Measurements from ENCODE around the gene RAP1GAP2.
"Not testable (repeated sequence)": the region's sequence is repeated elsewhere in the genome, so short reads cannot be mapped to it uniquely, and the experiment has no call there.

The RAP1GAP2 gene

DNA sequence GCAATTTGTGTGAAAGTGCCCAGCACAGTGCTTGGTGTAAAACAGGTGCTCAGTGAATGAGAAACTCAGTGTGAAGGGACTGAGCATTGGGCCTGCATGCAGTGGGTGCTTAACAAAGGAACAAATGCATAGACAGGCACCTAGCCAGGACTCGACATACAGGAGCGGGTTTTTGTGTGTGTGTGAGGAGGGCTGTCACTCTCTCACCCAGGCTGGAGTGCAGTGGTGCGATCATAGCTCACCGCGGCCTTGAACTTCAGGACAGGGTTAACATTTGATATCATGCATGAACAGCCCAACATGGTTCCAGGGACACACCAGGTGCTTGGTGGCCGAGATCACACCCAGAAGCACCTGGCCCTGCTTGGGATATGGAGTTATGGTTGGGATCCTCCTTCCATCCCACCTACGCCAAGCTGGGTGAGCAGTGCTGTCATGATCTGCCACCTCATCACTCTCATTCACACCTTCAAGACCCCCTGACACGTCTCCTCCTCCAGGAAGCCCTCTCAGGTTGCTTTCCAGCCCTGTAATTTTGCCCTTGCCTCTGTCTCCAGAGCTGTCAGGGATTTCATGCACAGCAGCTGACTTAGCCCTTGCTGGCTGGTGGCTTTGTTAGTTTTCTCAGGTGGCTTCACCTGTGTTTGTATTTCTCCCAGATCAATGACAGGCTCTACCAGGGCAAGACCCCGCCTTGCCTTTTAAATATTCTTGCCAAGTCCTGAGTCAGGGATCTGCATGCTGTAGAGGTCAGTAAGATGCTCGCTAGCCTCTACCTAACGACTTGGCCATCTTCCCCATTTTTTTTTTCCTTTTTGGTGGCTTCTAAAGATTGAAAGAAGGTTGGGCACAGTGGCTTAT is 200.8 kb downstream of the RAP1GAP2 start:
- DNase-seq (ENCODE audit: low spot score) = no peak

DNA sequence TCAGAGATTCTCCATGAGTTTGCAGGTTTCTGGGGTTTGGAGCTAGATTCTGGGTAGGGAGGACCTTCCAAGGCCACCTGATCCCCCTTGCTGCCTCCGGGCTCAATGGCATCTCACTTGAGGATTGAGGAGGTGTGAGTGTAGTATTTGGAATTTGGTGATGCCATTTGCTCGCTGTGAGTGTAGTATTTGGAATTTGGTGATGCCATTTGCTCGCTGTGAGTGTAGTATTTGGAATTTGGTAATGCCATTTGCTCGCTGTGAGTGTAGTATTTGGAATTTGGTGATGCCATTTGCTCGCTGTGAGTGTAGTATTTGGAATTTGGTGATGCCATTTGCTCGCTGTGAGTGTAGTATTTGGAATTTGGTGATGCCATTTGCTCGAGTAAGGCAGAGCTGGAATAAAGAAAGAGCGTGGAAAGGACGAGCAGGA is 202.2 kb downstream of the RAP1GAP2 start:
- not testable (repeated sequence) for DNase-seq (ENCODE audit: low spot score)

DNA sequence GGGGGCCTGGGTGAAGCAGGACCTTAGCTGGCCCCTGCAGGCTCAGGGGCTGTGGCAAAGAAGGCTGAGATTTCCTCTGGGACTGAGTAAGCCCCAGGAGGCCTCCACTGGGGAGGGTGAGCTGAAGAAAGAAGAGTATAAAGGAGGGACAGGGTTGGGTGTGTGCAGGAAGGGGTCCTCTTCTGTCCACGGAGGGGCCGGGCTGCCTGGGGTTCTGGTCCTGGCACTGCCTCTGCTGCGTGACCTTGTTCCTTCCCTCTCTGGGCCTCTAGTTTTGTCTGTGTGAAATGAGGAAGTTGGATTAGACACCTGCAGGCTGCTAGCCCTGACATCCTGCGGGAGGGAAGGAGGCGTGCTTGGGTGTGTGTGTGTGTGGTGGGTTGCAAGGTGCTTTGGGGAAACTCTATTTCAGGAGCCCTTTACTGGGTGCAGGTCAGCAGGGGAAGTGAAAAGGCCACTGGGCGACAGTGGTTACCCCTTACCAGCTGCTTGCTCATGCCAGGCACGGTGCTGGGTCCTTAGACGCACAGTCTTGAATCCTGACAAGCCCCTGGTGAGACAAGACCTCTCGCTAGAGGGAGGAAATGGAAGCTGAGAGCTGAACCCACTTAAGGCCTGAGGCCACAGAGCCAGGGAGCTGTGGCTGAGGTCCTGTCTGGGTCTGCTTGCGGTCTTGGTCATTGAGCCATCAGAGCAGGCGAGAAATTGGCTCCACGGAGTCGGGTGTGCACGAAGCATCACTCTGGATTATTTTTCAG is 206.5 kb downstream of the RAP1GAP2 start:
- DNase-seq (ENCODE audit: low spot score) = no peak

DNA sequence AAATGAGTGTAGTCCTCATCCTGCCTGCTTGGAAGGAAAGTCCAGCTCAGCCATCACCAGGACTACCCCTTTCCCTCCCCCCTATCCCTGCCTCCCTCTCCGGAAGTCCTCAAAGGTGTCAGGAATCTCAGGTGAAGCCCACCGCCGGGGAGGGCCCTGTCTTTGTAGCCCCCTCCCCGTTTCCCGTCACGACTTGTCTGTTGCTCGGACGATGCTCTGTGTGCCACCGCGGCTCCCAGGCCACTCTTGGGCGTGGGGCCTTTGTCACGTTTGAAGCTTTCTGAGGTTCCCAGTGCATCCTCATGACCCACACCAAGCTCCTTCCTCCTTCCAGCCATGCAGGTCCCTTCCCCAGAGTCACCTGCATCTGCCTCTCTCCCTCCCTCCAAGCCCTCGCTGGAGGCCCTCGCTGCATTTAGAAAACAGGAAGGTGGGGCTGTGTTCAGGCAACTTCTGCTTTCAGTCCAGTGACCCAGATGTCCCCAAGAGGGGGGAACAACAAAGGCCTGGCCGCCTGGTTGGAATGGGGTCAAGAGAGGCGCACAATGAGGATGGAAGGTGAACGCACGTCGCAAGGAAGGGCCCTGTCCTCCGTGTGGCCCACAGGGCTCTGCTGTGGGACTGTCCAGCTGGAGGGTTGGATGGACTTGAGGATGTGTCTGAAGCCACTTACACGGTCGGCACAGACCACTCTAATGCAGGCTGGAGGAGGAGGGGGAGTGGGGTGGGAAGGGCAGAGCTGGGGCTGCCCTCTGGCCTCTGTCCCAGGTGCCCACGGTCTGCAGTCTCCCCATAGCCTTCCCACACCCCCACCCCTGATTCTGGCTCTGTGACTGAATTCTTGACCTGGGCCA is 207.3 kb downstream of the RAP1GAP2 start:
- DNase-seq (ENCODE audit: low spot score) = no peak

DNA sequence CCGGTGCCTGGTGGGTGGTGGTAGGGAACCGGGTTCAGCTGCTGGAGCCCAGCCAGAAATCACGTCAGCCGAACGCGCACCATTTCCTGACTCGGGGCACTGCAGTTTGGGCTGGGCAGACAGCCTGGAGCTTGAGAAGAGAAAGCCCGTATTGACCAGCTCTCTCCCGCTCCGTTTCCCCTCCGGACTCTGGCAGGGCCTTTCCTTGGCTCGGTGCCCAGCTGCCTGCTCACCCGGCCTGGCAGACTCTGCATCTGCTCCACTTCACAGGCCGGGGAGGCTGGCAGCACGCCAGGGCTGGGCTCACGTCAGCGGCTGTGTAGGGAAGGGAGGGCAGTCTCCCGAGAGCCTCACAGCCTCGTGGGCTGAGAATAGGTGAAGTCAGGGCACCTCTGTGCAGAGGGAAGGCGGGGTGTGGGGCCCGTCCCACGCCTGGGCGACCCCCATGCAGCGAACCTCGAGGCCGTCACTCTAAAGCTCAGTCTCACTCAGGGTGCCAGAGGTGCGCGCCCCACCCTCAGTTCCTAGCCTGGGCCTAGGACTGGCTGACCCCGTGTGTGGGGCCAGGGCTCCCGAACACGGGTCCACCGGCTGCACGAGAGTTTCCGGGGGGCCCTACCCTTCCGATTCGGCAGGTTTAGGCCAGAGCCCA is 208.0 kb downstream of the RAP1GAP2 start:
- DNase-seq (ENCODE audit: low spot score) = peak; percentile 99

DNA sequence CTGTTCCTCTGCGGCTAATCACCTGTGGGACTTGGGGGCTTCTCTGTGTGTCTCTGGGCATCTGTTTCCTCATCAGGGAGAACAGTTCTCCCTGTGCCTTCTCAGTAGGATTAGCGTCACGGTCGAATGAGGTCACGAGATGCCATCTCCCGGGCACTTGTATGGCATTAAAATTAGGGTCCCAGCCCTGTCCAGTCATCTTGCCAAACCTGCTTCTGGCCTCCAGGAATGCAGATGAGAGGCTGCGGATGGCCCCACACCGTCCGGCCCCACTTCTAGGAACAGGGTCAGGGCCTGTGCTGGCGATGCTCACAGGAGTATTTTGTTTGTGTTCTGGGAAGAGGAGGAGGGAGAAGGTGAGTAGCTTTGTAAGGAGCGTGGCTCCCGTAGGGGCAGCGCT is 208.7 kb downstream of the RAP1GAP2 start:
- DNase-seq (ENCODE audit: low spot score) = no peak

DNA sequence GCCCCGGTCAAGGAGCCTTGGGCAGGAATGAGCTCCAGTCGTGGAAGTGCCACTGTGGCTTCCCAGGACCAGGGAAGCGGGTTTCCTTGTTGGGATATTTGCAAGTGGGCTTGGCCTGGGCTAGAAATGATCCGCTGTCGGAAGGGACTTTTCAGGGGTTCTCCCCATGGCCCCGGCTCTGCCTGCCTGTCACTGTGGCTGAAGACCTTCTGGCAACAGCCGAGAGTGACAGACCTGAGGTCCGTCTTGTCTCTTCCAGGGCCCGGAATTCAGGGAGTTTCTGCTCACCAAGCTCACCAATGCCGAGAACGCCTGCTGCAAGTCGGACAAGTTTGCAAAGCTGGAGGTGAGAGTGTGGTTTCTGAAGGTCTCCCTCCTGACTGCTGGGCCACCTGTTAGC is 209.5 kb downstream of the RAP1GAP2 start:
- no peak for DNase-seq (ENCODE audit: low spot score)

DNA sequence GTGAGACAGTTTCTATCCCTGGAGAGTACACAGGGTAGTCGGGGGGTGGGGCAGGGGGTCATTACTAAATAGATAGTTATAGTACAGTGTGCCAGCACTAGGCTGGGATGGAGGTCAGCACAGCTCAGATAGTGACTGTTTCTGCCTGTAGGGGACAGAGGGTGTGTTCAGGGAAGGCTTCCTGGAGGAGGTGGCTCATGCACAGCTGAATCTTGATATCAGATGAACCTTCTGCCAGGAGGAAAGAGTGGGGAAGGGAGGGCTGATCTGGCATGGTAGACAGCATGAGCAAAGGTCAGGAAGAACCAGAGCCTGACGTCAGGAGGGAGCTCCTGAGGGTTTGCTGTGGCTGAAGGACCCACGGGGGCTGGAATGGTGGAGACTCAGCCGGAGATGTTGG is 210.6 kb downstream of the RAP1GAP2 start:
- no peak for DNase-seq (ENCODE audit: low spot score)

DNA sequence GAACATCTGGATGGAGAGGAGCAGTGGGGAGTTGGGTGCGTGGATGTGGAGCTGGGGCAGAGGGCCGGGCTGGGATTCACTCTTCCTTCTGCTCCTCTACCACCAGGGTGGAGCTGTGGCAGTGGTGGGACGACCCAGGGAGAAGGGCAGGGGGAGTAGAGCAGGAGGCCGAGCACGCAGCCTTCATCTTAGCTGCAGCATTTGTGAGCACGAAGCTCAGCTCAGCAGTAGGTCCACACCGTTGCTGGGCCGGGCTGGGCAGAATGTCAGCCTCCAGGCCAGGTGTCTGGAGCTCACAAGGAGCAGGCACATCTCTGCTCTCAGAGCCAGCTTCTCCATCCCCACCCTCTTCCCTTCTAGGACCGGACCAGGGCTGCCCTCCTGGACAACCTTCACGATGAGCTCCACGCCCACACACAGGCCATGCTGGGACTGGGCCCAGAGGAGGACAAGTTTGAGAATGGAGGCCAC is 211.4 kb downstream of the RAP1GAP2 start:
- no peak for DNase-seq (ENCODE audit: low spot score)

DNA sequence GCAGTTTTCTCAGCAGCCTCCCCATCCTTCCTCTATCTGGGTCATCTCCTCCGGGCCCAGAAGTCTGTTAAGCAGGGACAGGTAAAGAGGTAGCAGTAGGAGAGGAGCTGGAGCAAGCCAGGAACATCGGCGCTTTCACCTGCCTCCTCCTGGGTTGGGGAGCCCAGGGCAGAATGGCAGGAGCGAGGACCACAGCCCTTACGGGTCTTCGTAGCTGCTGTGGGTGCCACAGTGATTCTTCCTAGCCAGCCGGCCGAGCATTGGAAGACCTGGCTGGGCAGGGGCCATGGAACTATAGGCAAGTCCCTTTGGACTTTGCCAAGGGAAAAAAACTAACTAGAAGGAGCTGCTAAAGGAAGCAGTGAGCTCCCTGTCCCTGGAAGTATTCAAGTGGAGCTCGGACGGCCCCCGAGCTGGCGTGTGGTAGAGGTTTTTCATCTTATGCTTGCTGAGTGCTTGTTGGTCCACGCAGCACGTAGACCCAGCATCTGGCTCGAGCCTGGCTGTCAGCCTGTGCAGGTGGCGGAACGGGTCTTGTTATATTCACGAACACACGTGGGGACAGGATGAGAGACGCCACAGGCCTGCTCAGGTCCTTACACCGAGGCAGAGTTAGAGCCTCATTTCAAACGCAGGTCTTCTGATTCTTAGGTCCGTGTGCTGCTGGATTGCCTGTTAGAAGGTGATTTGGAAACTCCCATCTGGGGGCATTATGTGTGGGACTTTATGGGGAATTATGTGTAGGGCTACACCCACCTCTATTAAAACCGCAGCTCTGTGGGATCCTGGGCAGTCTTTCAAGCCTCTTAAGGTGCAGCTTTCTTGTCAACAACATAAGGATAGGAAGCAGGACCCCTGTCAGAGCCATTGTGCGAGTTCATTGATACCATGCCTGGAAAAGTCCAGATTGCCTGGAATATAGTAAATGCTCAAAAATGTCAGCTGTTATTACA is 212.4 kb downstream of the RAP1GAP2 start:
- no peak for DNase-seq (ENCODE audit: low spot score)

DNA sequence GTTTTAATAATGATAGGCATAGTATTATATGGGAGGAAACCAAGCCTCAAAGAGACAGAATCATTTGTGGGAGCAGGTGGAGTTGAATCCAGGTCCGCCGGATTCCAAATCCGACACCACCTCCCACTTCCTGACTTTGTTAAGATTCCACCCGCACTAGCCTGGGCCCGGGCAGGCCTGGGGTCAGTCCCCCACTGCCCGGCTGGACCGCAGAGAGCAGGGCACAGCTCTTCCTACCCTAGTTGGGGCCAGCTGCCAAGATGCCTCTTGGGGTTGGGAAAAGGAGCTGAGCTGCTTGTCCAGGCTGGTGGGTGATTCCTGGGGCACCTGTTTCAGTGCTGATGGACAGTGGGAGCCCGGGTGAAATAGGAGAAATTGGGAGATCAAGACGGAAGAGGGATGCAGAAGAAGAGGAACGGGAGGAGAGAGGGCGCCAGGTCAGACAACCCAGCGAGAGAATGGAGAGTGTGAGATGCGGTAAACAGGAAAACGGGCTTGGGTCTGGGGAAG is 213.2 kb downstream of the RAP1GAP2 start:
- DNase-seq (ENCODE audit: low spot score) = no peak

DNA sequence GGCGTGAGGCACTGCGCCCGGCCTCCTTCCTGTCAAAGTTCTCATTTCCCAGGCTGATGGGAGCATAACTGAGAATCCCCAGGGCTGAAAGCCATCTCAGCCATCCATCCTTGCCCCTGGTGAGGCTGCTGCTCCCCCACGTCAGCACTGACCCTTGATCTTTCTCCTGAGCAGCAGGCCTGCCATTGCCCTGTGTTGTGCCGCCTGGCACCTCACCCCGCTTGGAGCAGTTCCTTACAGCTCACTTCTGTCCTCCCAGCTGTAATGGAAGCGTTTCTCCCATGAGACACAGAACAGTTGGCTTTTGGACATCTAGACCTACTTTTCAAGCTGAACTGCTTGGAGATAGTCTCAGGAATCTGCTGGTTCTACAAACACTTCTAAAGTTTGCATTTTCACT is 215.7 kb downstream of the RAP1GAP2 start:
- no peak for DNase-seq (ENCODE audit: low spot score)

DNA sequence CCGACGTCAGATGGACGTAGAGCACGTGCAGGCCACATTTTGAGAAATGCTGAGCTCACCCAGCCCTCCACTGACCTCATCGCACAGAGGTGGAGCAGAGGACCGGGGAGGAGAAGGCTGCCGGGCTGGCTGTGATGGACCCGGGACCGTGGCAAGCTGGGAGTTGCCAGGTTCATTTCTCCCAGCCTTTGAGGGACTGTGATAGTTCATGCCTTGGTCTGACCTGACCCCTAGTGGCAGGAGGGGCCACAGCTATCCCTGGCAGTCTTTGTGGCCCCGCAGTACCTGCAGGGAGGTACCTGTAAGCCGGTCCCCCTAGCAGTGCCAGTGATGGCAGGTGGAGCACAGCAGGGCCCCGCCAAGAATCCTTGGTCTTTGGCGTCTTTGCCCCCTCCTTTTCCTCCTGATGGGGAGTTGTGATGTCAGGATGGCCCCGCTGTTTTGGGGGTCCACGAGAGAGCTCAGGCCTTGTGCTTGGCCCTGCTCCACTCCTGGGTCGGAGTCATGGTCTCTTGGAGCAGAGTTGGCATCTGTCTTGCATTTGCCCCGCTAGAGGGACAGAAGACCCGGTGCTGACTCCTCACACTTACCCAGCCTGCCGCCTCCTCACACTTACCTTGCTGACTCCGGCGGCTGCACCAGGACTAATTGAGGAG is 216.8 kb downstream of the RAP1GAP2 start:
- no peak for DNase-seq (ENCODE audit: low spot score)

DNA sequence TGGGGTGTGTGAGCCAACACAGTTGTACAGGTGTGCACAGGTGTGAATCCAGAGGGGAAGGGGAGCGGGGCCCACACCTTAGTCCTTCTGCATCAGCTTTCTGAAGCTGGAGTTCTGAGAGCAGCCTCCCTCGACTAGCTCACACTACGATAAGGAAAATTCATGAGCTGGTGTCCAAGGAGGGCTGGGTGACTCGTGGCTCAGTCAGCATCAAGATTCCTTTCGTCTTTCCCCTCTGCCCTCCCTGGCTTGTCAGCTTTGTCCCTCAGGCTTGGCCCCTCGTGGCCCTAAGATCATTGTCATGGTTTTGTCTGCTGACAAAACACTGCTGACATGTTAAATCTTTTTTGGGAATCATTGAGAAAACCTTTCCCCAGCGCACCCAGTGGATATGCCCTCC is 219.7 kb downstream of the RAP1GAP2 start:
- DNase-seq (ENCODE audit: low spot score) = no peak

DNA sequence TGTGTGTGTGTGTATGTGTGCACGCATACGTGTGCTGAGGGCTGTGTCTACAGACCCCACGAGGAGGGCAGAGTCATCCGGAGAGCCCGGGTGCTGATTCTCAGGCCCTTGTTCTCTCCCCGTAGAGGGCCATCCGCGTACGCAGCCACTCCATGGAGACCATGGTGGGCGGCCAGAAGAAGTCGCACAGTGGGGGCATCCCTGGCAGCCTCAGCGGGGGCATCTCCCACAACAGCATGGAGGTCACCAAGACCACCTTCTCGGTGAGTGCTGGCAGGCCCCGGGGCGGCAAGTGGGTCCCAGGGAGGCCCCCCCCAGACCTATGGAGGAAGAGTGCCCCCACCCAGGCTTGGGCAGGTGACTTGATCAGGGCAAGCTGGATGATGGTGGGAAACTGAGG is 221.7 kb downstream of the RAP1GAP2 start:
- no peak for DNase-seq (ENCODE audit: low spot score)

DNA sequence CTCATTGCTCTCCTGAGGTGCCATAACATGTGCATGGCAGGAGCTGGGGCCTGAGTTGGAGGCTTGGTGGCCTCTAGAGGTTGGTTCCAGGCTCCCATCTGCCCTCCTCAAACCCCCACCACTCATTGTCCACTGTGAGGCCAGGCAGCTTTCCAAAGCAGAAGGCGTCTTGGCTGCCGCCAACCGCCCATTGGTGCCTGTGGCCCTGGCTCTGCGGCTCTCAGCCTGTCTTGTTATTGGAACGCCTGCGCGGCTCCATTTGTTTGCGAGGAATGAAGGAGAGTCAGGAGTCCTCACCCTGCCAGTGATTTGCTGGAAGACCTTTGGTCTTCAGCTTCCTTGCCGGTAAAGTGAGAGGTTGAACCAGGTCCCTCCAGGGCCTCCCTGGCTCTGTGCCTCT is 223.5 kb downstream of the RAP1GAP2 start:
- DNase-seq (ENCODE audit: low spot score) = no peak

DNA sequence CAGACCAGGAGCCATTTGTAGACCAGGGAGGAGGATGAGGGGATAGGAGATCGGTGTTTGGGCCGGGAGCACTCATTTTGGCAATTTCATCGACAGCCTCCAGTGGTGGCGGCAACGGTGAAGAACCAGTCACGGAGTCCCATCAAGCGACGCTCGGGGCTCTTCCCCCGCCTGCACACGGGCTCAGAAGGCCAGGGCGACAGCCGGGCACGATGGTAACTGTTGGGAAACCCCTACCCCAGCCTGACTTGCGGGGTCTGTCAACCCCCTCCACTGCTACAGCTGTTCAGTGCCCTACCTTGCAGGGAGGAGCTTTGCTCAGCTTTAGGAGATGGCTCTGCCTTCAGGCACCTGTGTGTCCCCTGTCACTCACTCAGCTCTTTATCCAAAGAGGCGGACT is 224.1 kb downstream of the RAP1GAP2 start:
- no peak for DNase-seq (ENCODE audit: low spot score)

DNA sequence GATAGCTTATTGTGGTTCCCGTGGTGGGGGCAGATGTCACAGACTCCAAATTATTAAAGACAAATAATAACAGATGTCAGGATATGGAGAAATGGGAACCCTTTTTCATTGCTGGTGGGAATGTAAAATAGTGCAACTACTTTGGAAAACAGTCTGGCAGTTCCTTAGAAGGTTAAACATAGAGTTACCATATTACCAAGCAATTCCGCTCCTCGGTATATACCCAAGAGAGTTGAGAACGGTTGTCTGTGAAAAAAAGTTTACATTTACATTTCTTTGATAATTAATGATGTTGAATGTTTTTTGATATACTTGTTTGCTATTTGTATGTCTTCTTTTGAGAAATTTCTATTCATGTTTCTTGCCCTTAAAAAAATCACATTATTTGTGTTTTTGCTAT is 226.0 kb downstream of the RAP1GAP2 start:
- no peak for DNase-seq (ENCODE audit: low spot score)

DNA sequence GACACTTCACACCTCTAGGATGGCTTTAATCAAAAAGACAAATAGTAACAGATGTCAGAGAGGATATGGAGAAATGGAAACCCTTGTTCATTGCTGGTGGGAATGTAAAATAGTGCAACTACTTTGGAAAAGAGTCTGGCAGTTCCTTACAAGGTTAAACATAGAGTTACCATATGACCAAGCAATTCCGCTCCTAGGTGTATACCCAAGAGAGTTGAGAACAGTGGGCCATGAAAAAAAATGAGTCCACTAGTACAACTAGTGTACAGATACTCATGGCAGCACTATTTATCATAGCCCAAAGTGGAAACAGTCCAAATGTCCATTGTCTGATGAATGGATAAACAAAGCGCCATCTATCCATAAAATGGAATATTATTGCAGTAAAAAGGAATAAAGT is 228.1 kb downstream of the RAP1GAP2 start:
- DNase-seq (ENCODE audit: low spot score) = no peak
